ENCODE results near the gene SRP19. TPM values are rescaled to one million over a fixed set of nuclear protein-coding genes. Genes with fewer than 3 reads are reported as not detected.

Gene SRP19
- total RNA-seq, 1 donor from 2014 or later, result 73.5 TPM

DNA sequence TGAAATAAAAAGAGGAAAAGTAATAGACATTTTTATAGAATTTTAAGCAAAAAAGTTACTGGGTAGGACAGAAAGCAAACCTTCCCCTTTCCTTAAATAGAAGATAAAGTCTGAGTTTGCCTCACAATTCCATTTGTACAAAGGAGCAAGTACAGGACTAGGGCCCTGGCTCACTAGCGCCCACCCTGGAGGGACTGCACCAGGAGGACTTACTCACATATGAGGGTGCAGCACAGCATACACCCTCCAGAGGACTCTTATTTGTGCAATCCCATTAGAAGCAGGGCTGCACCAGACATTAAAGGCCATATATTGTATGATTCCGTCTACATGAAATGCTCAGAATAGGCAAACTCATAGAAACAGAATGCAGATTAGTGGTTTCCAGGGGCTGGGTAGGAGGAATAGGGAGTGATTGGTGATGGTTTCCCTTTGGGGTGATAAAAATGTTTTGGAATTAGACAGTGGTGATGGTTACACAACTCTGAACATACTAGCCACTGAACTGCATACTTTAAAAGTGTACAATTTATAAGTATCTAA lies 56.4 kb downstream of the SRP19 start:
- H3K4me1 ChIP-seq (ENCODE audit: insufficient read depth, low read length), result peaks cover 11% of the 10 kb centered on the region
- DNase-seq (ENCODE audit: low read depth) (no peak), FAIRE-seq (no peak)
- no peak overlapping the region for H3K4me3 ChIP-seq (ENCODE audit: insufficient read depth, low read depth, low read length)
- TF ChIP-seq EZH2 (IDR thresholded peaks at IDR 0.05; ENCODE audit: insufficient read depth, low read length) (no peak), CTCF (IDR thresholded peaks at IDR 0.05; ENCODE audit: insufficient read depth, low read depth, low read length) (peak; percentile 16)
- no peak overlapping the region for H3K4me3 Mint-ChIP-seq (ENCODE audit: unreplicated experiment)
- no peak overlapping the region for H3K27ac ChIP-seq (ENCODE audit: low read depth, low read length)
- H2AFZ ChIP-seq (ENCODE audit: low read depth, low read length), result no peak overlapping the region
- H3K9me3 Mint-ChIP-seq (ENCODE audit: unreplicated experiment), result no peaks in the 10 kb centered on the region
- H3K27me3 Mint-ChIP-seq (ENCODE audit: low read depth, unreplicated experiment), result no peaks in the 10 kb centered on the region
- peaks cover 30% of the 10 kb centered on the region for H3K4me1 Mint-ChIP-seq (ENCODE audit: low read depth, unreplicated experiment)
- H3K27ac Mint-ChIP-seq (ENCODE audit: unreplicated experiment), result no peak overlapping the region
- H3K27me3 ChIP-seq (ENCODE audit: insufficient read depth, low read length), result no peaks in the 10 kb centered on the region
- H4K20me1 ChIP-seq (ENCODE audit: insufficient read depth, low read length), result peaks cover 56% of the 10 kb centered on the region
- no peak overlapping the region for H3K9ac ChIP-seq (ENCODE audit: low read length)
- H3K36me3 Mint-ChIP-seq (ENCODE audit: low read depth, unreplicated experiment), result peaks cover 8% of the 10 kb centered on the region
- H3K9me3 ChIP-seq (ENCODE audit: insufficient read depth, low read depth, low read length), result no peaks in the 10 kb centered on the region
- H3K36me3 ChIP-seq (ENCODE audit: insufficient read depth, low read length), result peaks cover 23% of the 10 kb centered on the region
- H3K4me2 ChIP-seq (ENCODE audit: low read length), result no peak overlapping the region
- H3K79me2 ChIP-seq (ENCODE audit: insufficient read depth, low read length), result peaks cover 72% of the 10 kb centered on the region

DNA sequence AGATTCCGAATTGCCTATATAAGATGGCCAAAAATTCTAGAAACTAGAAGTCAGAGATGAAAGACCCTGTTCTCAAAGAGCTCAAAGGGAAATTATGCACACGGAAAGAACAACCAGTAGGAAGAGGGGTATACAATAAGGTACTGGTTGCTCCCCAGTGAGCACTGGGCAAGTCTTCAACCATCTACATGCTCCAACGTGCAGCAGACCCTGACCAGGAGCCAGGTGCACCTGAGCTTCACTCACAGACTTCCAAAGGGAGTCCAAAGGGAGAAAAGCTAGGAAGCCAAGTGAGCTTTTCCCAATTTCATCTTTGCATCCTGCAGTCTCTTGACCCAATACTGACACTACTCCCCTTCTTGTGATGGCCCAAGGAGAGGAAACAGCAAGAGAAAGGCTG lies 57.0 kb downstream of the SRP19 start:
- Histone ChIP-seq H3K4me1 (ENCODE audit: insufficient read depth, low read length) (peaks cover 17% of the 10 kb centered on the region), H3K9me3 (ENCODE audit: insufficient read depth, low read depth, low read length) (no peaks in the 10 kb centered on the region), H3K4me2 (ENCODE audit: low read length) (no peak overlapping the region), H3K27me3 (ENCODE audit: insufficient read depth, low read length) (no peaks in the 10 kb centered on the region), H3K27ac (ENCODE audit: low read depth, low read length) (no peak overlapping the region), H3K9ac (ENCODE audit: low read length) (no peak overlapping the region), H3K36me3 (ENCODE audit: insufficient read depth, low read length) (peaks cover 23% of the 10 kb centered on the region), H3K79me2 (ENCODE audit: insufficient read depth, low read length) (peaks cover 66% of the 10 kb centered on the region), H2AFZ (ENCODE audit: low read depth, low read length) (no peak overlapping the region), H3K4me3 (ENCODE audit: insufficient read depth, low read depth, low read length) (no peak overlapping the region), H4K20me1 (ENCODE audit: insufficient read depth, low read length) (peaks cover 50% of the 10 kb centered on the region)
- Mint-ChIP-seq H3K9me3 (ENCODE audit: unreplicated experiment) (no peaks in the 10 kb centered on the region), H3K27me3 (ENCODE audit: low read depth, unreplicated experiment) (no peaks in the 10 kb centered on the region), H3K36me3 (ENCODE audit: low read depth, unreplicated experiment) (peaks cover 8% of the 10 kb centered on the region), H3K4me3 (ENCODE audit: unreplicated experiment) (peak overlapping the region; percentile 24), H3K4me1 (ENCODE audit: low read depth, unreplicated experiment) (peaks cover 27% of the 10 kb centered on the region), H3K27ac (ENCODE audit: unreplicated experiment) (no peak overlapping the region)
- DNase-seq (ENCODE audit: low read depth), result no peak
- no peak for FAIRE-seq
- TF ChIP-seq CTCF (IDR thresholded peaks at IDR 0.05; ENCODE audit: insufficient read depth, low read depth, low read length), result no peak
- no peak for TF ChIP-seq EZH2 (IDR thresholded peaks at IDR 0.05; ENCODE audit: insufficient read depth, low read length)

DNA sequence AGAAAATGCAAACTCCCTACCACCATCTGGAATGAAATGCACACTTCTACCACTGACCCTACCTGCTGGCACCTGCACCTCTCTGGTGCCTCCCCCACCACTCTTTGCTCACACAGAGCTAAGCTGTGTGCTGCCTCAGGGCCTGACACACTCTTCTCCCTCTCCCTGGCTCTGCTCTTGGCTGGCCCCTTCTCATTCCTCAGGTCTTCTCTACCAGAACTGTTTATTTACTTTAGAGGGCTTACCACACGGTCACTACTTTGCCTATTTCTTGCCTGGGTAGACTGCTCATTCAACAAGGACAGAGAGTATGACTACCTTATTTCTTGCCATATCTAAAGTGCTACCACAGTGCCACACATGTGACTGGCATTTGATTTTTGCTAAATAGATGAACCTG lies 57.6 kb downstream of the SRP19 start:
- Mint-ChIP-seq H3K4me3 (ENCODE audit: unreplicated experiment) (peak overlapping the region; percentile 55), H3K27ac (ENCODE audit: unreplicated experiment) (no peak overlapping the region), H3K36me3 (ENCODE audit: low read depth, unreplicated experiment) (peaks cover 8% of the 10 kb centered on the region), H3K27me3 (ENCODE audit: low read depth, unreplicated experiment) (no peaks in the 10 kb centered on the region), H3K4me1 (ENCODE audit: low read depth, unreplicated experiment) (peaks cover 26% of the 10 kb centered on the region), H3K9me3 (ENCODE audit: unreplicated experiment) (no peaks in the 10 kb centered on the region)
- H3K9me3 ChIP-seq (ENCODE audit: insufficient read depth, low read depth, low read length), result no peaks in the 10 kb centered on the region
- TF ChIP-seq EZH2 (IDR thresholded peaks at IDR 0.05; ENCODE audit: insufficient read depth, low read length), result no peak
- TF ChIP-seq CTCF (IDR thresholded peaks at IDR 0.05; ENCODE audit: insufficient read depth, low read depth, low read length), result no peak
- peaks cover 61% of the 10 kb centered on the region for H3K79me2 ChIP-seq (ENCODE audit: insufficient read depth, low read length)
- H4K20me1 ChIP-seq (ENCODE audit: insufficient read depth, low read length), result peaks cover 47% of the 10 kb centered on the region
- no peak overlapping the region for H3K27ac ChIP-seq (ENCODE audit: low read depth, low read length)
- H3K4me3 ChIP-seq (ENCODE audit: insufficient read depth, low read depth, low read length), result no peak overlapping the region
- no peak for DNase-seq (ENCODE audit: low read depth)
- no peaks in the 10 kb centered on the region for H3K27me3 ChIP-seq (ENCODE audit: insufficient read depth, low read length)
- H2AFZ ChIP-seq (ENCODE audit: low read depth, low read length), result no peak overlapping the region
- FAIRE-seq, result no peak
- H3K36me3 ChIP-seq (ENCODE audit: insufficient read depth, low read length), result peaks cover 23% of the 10 kb centered on the region
- H3K4me2 ChIP-seq (ENCODE audit: low read length), result no peak overlapping the region
- H3K4me1 ChIP-seq (ENCODE audit: insufficient read depth, low read length), result peaks cover 17% of the 10 kb centered on the region
- H3K9ac ChIP-seq (ENCODE audit: low read length), result no peak overlapping the region
